ENCODE results near the gene TBC1D20.
A peak's percentile ranks its signal among the peaks of the same experiment; 100 is the strongest.
"Not testable (repeated sequence)": the region's sequence is repeated elsewhere in the genome, so short reads cannot be mapped to it uniquely, and the experiment has no call there.

The TBC1D20 gene

DNA sequence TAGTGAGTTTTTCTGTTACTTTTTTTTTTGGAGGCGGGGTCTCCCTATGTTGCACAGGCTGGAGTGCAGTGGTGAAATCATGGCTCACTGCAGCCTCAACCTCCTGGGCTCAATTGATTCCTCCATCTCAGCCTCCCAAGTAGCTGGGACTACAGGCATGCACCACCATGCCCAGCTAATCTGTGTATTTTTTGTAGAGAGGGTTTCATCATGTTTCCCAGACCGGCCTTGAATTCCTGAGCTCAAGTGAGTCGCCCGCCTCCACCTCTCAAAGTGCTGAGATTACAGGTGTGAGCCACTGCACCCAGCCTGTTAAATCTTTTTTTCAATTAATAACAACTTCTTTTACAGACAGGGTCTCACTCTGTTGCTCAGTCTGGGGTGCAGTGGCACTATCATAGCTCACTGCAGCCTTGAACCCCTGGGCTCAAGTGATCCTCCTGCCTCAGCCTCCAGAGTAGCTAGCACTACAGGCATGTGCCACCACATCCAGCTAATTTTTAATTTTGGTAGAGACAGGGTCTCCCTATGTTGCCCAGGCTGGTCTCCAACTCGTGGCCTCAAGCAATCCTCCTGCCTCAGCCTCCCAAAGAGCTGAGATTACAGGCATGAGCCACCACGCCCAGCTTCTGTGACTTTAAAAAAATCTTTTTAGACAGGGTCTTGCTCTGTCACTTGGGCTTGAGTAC, 14.4 kb upstream of the TBC1D20 start:
- not testable (repeated sequence) for DNase-seq (ENCODE audit: low read depth in 2 of 2)

DNA sequence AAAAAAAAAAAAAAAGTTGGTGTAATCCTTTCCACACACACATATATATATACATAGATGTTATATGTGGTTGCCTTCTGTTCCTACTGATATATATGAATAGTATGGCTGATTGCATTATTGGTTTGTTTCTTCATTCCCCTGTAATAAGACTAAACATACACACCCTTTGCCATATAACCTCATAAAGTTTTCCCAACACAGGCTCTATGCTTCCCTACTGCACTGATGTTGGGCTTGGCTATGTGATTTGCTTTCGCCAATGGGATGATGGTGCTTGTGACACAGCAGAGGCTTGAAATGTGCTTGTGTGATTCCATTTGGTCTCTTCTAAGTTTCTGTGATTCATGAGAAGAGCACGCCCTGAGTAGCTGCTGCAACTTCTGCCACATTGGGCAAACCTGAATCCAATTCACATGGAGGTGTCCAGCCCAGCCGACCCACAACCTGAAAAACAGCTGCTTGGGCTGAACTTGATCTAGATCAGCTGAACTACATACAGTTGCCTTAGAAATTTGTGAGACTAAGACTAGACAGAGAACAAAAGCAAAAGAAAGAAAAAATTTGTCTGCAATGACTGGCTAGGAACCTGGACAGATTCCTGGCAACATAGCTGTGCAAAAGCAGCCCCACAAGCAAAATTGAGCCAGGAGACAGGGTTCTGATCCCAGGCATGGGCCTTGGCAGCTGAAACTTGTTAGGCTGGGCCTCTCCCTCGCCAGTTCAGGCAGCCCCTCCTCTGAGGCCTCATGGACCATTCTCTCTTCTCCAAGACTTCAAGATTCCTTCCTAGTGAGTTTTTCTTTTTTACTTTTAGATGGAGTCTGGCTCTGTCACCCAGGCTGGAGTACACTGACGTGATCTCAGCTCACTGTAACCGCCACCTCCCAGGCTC, 13.4 kb upstream of the TBC1D20 start:
- DNase-seq (ENCODE audit: low read depth in 2 of 2), result no peak

GRCh38 chr20:474581-474980, 12.2 kb upstream of the TBC1D20 start:
- no peak for DNase-seq (ENCODE audit: low read depth in 2 of 2)

DNA sequence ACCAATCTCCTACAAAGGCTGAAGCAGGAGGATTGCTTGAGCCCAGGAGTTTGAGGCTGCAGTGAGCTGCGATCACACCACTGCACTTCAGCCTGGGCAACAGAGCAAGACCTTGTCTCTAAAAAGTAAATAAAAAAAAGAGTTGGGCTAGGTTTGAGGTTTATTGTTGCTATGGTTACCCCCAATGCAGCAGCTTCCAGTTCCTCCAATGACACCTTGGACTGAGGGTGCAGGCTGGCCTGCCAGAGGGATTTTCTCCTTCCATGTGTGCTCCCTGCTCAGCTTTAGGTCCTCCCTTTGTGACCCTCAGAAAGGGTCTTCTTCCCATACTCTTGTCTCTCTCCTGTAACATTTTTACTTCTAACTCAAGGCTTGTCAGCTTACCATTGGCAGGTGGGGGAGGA, 10.6 kb upstream of the TBC1D20 start:
- DNase-seq (ENCODE audit: low read depth in 2 of 2), result no peak

GRCh38 chr20:472137-472846, 10.0 kb upstream of the TBC1D20 start:
- DNase-seq (ENCODE audit: low read depth in 2 of 2), result no peak

DNA sequence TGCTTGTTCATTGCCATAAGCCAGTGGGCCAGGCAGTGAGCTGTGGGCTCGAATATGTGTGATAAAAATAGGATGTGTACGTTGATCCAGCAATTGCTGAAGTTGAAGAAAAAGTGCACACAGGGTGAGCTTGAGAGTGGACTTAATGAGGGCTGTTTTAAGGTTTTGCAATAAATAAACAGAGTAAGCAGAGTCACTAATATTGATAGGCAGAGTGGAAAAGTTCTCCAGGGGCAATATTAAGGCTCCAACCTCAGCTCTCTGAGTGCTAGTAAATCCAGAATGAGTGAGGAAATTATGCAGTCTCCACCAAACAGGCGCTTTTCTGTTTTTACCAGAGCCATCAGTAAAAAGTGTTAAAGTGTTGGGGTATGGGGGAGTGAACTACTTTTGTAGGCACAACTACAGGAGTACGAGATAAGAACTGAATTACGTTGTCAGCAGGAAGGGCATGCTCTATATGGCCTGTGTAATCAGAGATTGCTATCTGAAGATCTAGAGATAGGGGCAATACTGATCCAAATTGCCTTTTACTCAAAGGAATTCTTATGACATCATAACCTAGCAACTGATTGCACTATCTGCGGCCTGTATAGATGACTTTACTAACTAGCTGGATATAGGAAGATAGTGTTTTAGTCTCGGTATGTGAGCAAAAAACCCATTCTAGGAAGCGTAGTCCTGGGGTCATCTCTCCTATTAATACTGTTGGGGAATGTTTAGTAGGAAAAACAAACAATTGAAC, 7.6 kb upstream of the TBC1D20 start:
- no peak for DNase-seq (ENCODE audit: low read depth in 2 of 2)

DNA sequence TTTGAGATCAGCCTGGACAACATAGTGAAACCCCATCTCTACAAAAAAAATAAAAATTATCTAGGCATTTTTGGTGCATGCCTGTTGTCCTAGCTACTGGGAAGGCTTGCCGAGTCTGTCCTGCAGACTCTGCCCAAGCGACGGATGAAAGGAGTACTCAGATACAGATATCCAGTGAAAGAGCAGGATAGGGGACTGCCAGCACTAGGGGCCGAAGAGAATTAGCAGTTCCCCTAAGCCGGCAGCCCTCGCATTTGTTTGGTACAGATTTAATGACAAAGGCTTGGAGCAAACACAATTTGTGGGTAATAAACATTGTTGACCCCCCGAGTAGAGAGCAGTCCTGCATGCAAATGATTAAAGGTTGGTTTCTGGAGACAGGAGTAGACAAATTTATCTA, 5.4 kb upstream of the TBC1D20 start:
- no peak for DNase-seq (ENCODE audit: low read depth in 2 of 2)

- DNase-seq (ENCODE audit: low read depth in 2 of 2), result peak in 1 of 2 donors; percentile 15
Observed at GRCh38 chr20:461254-462198, 807 bp downstream of the TBC1D20 start.

DNA sequence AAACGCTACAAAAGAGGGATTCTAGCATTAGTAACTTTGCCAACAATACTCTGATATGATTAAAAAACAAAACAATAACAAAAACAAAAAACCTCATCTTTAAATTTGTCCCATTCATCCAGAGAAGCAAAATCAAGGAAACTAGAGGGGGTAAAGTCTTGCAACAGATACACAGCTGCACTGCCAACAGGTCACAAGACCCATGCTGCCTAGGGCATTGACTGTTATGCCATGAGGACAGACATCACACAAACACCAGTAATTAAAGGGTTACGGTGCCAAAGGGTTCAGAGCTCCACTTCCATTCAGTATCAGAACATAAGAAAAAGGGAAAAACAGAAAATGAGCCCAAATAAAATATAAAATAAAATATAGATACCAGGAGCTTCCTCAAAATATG, 1.6 kb downstream of the TBC1D20 start:
- no peak for DNase-seq (ENCODE audit: low read depth in 2 of 2)

GRCh38 chr20:460180-460579, 2.2 kb downstream of the TBC1D20 start:
- DNase-seq (ENCODE audit: low read depth in 2 of 2), result no peak

- no peak for DNase-seq (ENCODE audit: low read depth in 2 of 2)
Observed at GRCh38 chr20:458776-459175, 3.6 kb downstream of the TBC1D20 start.

DNA sequence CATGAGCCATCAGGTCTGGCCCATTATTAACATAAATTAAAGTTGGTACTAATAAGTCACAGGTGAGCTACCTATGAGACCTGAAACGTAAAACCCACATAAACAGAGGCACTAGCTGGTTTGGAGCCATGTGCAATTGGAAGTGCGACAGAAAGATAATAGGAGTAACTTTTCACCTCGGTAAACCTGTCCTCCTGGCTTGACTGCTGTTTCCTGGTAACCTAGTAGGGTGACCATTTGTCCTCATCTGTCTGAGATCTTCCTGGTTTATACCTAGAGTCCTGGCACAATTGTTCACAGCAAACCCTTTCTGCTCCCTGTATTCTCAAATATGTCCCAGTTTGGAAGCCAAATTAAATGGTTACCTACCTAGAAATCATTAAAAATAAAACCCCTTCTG, 7.4 kb downstream of the TBC1D20 start:
- no peak for DNase-seq (ENCODE audit: low read depth in 2 of 2)

DNA sequence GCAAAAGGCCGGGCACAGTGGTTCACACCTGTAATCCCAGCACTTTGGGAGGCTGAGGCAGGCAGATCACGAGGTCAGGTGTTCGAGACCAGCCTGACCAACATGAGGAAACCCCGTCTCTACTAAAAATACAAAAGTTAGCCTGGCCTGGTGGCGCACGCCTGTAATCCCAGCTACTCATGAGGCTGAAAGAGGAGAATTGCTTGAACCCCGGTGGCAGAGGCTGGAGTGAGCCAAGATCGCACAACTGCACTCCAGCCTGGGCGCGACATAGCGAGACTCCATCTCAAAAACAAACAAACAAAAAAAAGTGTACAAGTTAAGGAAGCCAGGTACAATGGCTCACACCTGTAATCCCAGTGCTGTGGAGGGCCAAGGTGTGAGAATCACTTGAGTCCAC, 10.3 kb downstream of the TBC1D20 start:
- DNase-seq (ENCODE audit: low read depth in 2 of 2), result not testable (repeated sequence)

DNA sequence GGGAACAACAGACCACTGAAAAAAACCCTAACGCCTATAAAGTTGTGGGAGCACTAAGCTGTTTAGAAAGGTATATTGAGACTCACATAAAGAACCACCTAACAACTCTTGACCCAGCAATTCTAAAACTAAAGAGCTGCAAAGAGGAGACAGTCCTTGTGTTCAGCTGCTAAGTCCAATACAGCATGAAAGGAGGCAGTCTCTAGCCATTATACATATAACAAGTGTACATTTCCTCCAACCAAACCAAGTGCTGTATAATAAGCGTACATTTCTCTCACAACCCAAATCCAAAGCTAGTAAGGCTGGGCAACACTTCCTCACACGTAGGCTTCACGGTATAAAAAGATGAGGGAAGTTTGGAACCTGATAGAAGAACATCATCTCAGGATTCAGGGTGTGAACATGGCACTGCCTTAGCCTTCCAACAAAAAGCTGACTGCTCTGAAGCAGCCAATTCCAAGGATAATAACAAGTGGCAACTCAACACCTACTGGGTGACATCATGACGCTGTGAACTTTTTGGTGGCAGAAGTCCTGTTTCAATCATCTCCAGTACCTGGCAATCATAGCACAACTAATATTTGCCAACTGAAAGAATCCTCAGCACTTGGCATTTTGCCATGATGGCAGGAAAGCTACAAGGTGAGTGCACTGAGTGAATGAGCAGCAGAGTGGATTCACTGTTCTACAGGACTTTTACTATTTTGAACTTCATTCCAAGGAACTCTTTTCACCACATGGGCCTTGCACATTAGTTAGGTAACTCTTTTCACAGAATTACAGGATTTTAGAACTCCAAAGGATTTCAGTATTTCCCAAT, 16.6 kb downstream of the TBC1D20 start:
- DNase-seq (ENCODE audit: low read depth in 2 of 2), result no peak

- DNase-seq (ENCODE audit: low read depth in 2 of 2), result no peak
Observed at GRCh38 chr20:444862-445426, 17.4 kb downstream of the TBC1D20 start.

DNA sequence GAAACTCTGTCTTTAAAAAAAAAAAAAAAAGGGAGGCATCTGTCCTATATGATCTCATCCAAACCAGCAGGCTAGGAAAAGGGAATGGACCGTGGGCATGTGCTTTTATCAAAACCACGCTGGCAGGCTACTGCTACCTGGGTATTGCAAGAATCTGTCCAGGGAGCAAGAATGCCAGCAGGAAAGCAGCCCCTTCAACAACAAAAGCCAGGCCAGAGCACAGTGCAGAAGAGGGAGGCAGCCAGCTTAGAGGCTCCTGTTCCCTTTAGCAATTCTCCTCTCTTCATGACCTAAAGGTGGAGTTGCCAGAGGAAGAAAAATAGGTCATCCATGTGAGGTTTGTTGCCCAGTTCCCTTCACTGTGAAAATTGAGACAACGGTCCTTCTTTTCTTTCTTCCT, 18.2 kb downstream of the TBC1D20 start:
- no peak for DNase-seq (ENCODE audit: low read depth in 2 of 2)

DNA sequence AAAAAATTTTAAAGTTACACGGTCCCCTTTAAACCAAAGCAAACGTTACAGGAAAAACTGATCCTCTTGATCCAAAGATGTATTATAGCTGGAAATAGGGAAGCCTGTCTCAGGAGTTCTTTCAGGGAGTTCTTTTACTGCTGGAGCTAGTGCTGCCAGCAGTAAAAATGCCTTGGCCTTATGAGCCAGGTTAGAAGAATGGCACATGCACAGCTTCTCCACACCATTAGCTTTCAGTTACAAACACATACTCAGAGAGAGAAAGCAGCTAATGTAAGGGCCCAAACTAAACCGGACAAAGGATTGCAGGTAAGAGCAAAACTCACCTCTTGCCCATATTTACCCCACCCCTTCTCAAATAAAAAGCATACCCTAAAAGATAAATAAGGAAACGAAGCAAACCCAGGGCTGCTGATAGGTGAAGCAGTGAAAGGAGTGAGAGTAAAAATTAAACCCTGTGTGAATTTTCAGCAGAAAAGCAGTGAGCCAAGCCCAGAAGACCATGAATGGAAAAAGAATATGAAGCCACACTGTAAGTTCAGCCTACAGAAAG, 19.0 kb downstream of the TBC1D20 start:
- no peak for DNase-seq (ENCODE audit: low read depth in 2 of 2)

- DNase-seq (ENCODE audit: low read depth in 2 of 2), result no peak
Observed at GRCh38 chr20:440636-441035, 21.7 kb downstream of the TBC1D20 start.

GRCh38 chr20:440148-440547, 22.2 kb downstream of the TBC1D20 start:
- no peak for DNase-seq (ENCODE audit: low read depth in 2 of 2)

Data from activated CD8-positive, alpha-beta memory T cell treated with anti-CD3 and anti-CD28 coated beads for 4 hours (primary cell).